ENCODE data around the gene SNF8.

Gene SNF8

DNA sequence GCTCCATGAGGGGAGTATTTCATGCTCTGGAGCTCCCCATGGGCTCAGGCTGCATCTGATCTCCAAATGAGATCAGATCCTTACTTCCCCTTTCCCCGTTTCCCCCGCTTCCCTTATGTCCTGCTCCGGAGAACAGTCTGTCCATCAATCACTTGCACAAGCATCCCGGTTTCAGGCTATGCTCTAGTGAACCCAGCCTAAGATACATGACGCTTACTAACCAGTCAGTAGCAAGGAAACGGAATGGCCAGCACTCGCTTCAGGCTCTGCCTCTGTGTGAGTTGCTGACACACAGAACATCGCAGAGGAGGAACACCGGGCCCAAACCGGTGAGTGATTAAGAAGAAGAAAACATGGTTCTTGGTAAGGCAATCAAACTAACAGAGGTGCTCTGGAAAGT lies 61.5 kb downstream of the SNF8 start:
- no peak for TF ChIP-seq ZNF274 (IDR thresholded peaks at IDR 0.05; ENCODE audit: low read depth, low read length)
- no peak overlapping the region for H3K4me3 ChIP-seq (ENCODE audit: low read length)

DNA sequence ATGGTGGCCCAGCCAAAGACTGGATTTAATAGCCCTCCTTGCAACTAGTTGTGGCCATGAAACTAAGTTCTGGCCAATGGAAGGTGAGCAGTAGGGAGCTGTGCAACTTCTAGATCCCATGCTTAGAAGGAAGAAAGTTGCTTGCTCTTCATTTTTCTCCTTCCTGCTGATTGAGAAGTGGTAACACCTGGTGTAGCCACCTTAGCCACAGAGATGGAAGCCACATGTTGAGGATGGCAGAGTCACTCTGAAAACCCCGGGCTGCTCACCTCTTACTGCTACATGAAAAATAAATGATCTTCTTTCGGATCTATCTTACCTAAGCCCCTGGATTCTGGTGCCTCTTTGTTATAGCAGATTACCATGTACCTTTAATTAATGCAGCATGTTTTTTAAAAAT lies 62.4 kb downstream of the SNF8 start:
- no peak overlapping the region for H3K4me3 ChIP-seq (ENCODE audit: low read length)
- no peak for TF ChIP-seq ZNF274 (IDR thresholded peaks at IDR 0.05; ENCODE audit: low read depth, low read length)

Data from GM08714 (cell line).